ENCODE data around the gene TLR3.

TLR3 gene

GRCh38 chr4:186104890-186105646 lies 36.1 kb downstream of the TLR3 start:
- peak; percentile 56 for DNase-seq (ENCODE audit: low spot score)

DNA sequence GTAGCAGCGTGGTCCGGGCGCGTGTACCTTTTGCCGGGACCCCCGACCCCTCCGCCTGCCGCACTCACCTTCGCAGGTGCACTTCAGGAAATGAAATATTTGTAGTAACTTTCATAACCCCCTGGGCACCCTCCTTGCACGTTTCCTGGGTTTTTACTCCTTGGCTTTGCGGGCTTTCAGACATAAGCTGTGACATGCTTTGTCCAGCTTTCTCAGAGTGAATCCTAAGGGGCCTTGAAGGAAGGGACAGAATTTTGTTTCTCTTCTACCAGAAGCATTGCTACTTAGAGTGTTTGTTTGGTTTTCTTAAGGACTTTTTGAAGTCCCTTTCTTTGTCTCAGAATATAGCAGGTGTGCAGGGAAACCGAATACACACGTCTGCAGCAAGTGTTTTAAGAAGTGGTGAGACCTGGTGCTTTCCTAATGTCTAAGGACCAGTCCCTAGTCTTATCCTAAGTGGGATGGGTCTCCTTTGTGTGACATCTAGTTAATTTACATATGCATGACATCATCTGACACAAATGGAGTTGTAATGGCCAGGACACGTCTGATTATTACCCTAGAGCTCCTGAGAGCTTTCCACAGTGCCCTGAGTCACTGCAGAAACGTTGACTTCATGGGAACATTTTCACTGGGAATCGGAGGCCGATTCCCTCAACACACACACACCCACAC lies 36.8 kb downstream of the TLR3 start:
- no peak for DNase-seq (ENCODE audit: low spot score)

GRCh38 chr4:186107947-186108346 lies 39.0 kb downstream of the TLR3 start:
- DNase-seq (ENCODE audit: low spot score): no peak

GRCh38 chr4:186108391-186108790 lies 39.4 kb downstream of the TLR3 start:
- DNase-seq (ENCODE audit: low spot score): no peak

DNA sequence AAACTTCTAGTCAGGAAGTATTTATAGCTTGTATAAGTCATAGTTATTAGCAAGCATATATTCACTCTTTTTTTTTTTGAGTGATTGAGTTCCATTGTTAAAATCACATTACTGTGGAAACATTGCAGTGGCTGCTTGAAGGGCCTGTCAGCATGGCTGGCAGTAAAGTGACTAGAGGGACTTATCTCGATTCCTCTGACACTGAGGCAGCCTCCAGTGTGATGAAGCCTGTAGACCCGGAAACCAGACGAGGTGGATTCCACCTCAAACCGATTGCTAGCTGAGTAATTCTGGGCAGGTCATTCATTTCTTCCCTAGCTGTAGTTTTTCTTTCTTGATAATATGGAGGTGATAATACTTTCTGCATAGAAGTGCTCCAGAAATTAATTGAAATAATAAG lies 40.3 kb downstream of the TLR3 start:
- no peak for DNase-seq (ENCODE audit: low spot score)

GRCh38 chr4:186116697-186117096 lies 47.7 kb downstream of the TLR3 start:
- DNase-seq (ENCODE audit: low spot score): no peak

GRCh38 chr4:186118582-186118981 lies 49.6 kb downstream of the TLR3 start:
- no peak for DNase-seq (ENCODE audit: low spot score)

DNA sequence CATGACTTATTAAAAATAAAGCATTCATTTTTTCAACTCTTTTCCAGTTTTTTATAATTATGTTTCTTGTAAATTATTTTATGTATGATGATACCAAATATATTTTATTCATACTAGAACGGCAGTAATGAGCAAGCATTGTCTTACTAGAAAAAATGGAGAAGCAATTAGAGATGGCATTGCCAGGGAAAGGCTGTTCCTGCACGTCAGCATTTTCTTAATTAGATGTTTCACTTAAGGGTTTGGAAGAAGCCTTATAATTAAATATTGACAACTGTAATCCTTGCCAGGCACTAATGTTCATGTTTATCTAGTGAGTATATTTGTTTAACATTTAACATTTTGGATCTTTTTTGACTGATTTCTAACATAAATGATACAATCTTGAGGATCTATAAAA lies 52.1 kb downstream of the TLR3 start:
- DNase-seq (ENCODE audit: low spot score): no peak

DNA sequence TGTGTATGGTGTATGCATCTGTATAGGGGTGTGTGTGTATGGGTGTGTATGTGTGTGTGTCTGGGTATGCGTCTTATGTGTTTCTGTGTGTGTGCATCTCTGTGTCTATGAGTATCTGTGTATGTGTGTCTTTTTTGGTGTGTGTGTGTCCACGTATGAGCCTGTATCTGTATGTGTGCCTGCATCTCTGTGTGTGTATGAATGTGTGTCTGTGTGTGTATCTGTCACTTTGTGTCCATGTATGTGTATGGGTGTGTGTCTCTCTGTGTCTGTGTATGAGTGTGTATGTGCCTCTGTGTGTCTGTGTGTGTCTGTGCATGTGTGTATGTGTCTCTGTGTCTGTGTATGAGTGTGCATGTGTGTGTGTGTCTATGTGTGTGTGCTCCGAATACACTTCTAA lies 59.9 kb downstream of the TLR3 start:
- no peak for DNase-seq (ENCODE audit: low spot score)

DNA sequence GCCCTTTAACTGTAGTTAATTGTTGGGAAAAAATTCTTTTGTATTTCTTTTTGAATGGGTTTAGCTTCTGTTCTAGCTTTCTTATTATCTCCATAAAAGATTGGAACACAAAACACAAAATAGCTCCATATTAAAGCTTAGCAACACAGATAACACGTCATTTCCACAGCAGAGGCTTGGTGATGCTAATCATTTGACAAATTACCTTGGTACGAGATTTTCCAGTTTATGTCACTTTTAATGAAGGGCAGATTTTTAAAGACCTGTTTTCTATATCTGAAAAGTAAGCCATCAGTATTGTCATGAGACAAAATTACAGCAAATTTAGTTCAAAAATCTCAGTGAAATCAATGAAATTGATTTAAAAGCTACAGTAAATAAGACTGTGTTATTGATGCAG lies 63.0 kb downstream of the TLR3 start:
- DNase-seq (ENCODE audit: low spot score): no peak

DNA sequence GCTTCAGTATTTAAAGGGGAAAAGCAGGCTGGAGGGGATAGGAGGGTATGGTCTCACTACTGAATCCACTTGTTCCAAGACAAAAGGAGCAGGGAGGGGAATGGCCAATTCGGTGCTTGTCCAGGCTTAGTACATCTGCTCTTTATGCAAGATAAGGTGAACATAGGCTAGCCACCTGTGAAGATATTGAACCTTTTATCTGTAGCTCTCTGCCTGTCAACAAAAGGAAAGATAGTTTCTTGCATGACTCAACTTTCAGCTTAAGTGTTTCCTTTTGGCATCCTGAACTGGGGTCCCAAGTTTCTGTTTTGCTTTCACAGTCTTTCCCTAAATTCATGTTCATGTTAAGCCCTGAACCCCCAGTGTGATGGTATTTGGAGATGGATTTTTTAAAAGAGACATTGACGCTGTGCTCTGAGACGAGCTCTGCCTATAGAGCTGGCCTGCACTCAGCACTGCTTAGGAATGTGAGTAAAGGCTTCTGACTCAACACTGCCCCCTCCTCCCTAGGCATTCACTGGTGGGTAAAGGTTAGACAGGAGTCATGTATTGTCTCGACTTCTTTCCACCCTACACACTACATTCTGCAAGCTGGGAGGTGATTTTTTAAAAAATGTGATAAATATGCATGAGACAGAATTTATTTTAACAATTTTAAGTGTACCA lies 63.8 kb downstream of the TLR3 start:
- DNase-seq (ENCODE audit: low spot score): no peak

DNA sequence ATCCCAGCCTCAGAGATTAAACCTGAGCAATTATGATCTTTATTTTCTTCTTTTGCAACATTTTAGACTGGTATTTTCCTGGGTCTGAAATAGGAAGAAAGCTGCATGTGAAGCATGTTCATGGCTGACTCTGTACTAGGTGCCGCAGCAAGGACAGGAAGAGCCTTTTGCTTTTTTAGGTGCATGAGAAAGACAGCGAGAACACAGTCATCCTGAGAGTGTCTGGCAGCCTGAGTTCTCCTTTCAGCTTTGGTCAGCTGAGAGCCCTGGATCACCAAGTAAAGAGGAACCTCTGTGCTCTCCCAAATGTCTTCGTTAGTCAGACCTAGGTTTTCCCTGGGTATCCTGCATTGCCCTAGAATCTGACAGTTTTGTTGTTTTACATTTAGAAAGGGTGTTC lies 65.3 kb downstream of the TLR3 start:
- DNase-seq (ENCODE audit: low spot score): no peak

DNA sequence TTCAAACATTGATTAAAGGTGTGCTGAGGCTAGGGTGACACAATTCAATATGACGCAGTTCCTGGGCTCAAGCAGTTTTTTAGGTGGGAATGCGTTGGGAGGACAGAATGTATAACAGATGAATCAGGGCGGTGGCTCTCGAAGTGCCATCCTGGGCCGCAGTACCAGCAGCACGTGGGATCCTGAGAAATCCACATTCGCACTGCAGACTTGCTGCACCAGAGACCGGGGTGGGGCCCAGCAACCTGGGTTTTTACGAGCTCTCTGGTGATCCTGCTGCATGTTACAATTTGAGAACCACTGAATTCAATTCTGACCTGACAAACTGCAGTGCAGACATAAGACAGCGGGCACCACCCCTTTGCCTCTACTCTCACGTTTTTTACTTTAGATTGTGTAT lies 65.9 kb downstream of the TLR3 start:
- DNase-seq (ENCODE audit: low spot score): no peak

DNA sequence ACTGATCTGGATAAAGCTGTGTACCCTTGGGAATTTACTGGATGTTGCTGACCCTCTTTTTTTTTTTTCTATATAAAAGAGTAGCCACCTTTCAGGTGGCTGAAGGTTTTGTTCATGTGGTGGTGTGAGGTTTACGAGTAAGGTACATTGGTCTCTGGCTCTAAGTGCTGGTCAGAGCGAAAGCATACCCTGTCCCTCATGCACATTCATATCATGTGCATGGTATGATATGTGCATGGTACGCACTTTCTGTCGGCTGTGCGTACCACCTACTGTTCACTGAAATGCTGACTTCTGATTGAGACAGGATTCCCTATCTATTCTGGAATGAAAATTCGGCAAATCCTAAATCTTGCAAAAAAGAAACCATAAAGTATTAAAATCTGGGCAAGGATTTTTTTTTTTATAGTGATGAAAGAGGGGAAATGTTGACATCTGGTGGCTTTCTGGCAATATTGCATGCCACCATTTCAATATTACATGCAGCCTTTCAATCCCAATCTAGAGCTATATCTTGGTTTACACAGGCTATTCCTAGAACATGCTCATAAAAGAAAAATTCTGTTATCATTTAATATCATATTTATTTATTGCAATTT lies 68.3 kb downstream of the TLR3 start:
- peak; percentile 64 for DNase-seq (ENCODE audit: low spot score)

Measured in GM03348 (cell line).